Astrocyte of the spinal cord (primary cell): Measurements from ENCODE around the gene ARHGEF38.

ENCODE experiments used
- DNase-seq: peaks from one replicate; pipeline ENCODE4 v3.0.0; 2011; ENCODE audit warnings: low read depth, low spot score
- H3K4me3 ChIP-seq: 2 replicates; pipeline ENCODE4 v1.5.1; 2011; ENCODE audit warnings: low read depth, mild to moderate bottlenecking, low read length, moderate library complexity
- CTCF ChIP-seq: IDR thresholded peaks from 2 replicates; pipeline ENCODE4 v1.5.1; 2012; ENCODE audit warnings: low read depth, mild to moderate bottlenecking, low read length, inconsistent platforms
- in situ Hi-C: cut with HindIII; loops from 2 replicates; pipeline ENCODE4 v1.10.0; 2017; ENCODE audit warnings: low sequenced_read_pairs

The ARHGEF38 gene

GRCh38 chr4:105645440-105645839 lies 93.0 kb downstream of the ARHGEF38 start:
- H3K4me3 ChIP-seq = no peak overlapping the region
- no peak for TF ChIP-seq CTCF
- no peak for DNase-seq
- in situ Hi-C loops = no loop called here

- no peak for TF ChIP-seq CTCF
- no peak for DNase-seq
- in situ Hi-C loops = no loop called here
- no peak overlapping the region for H3K4me3 ChIP-seq
Measured at GRCh38 chr4:105650190-105650589, 97.8 kb downstream of the ARHGEF38 start.

- no peak for TF ChIP-seq CTCF
- DNase-seq = no peak
- in situ Hi-C loops = no loop called here
- no peak overlapping the region for H3K4me3 ChIP-seq
Measured at GRCh38 chr4:105651884-105652283, 99.5 kb downstream of the ARHGEF38 start.

- no peak for DNase-seq
- TF ChIP-seq CTCF = no peak
- no peak overlapping the region for H3K4me3 ChIP-seq
- in situ Hi-C loops = no loop called here
Measured at GRCh38 chr4:105652286-105652888, 100.0 kb downstream of the ARHGEF38 start.

- DNase-seq = no peak
- in situ Hi-C loops = no loop called here
- no peak for TF ChIP-seq CTCF
- H3K4me3 ChIP-seq = no peak overlapping the region
Measured at GRCh38 chr4:105657117-105657765, 104.8 kb downstream of the ARHGEF38 start.

- TF ChIP-seq CTCF = no peak
- H3K4me3 ChIP-seq = no peak overlapping the region
- DNase-seq = no peak
- in situ Hi-C loops = no loop called here
Measured at GRCh38 chr4:105659190-105659589, 106.8 kb downstream of the ARHGEF38 start.
